Measurements from ENCODE around the gene WDR82. TPM values are rescaled to one million over a fixed set of nuclear protein-coding genes. Genes with fewer than 3 reads are reported as not detected.

WDR82 gene
- total and polyA plus RNA-seq, 10 of the 15 experiments (the other 5 are each of a cell fraction or from before 2014, with no cell fraction given), result 10.1 to 82.4 (median 48.7) TPM

- TF ChIP-seq FOXM1 (IDR thresholded peaks at IDR 0.05; ENCODE audit: low read depth, low read length), result peak; percentile 43; the same call in 1 of the 2 replicates
- peak; percentile 51 to 57; a peak in 3 of 4 replicates for TF ChIP-seq BHLHE40 (IDR thresholded peaks at IDR 0.05; ENCODE audit: borderline replicate concordance in 1 of 2, low read depth in 2 of 2, low read length in 1 of 2)
- TF ChIP-seq SUPT20H (IDR thresholded peaks at IDR 0.05; ENCODE audit: borderline replicate concordance, control insufficient read depth, low read depth, low read length), result no peak
- 0 out of 2 replicates have a peak, but pooled peaks have one; percentile 41 for TF ChIP-seq MAX (IDR thresholded peaks at IDR 0.05; ENCODE audit: low read depth, low read length)
- TF ChIP-seq NFYB (IDR thresholded peaks at IDR 0.05; ENCODE audit: insufficient read depth, low read depth, low read length), result no peak
- 0 out of 2 replicates have a peak, but pooled peaks have one; percentile 80 for TF ChIP-seq CBFB (IDR thresholded peaks at IDR 0.05; ENCODE audit: low read depth)
- TF ChIP-seq ZBED1 (IDR thresholded peaks at IDR 0.05; ENCODE audit: borderline replicate concordance), result peak; percentile 81; the same call in 1 of the 2 replicates
- TF ChIP-seq PRDM15 (CRISPR knock-in tag; IDR thresholded peaks at IDR 0.05), result no peak
- TF ChIP-seq RELB (IDR thresholded peaks at IDR 0.05; ENCODE audit: low read depth), result peak; percentile 63; the same call in 1 of the 2 replicates
- peak; percentile 79; the same call in 1 of the 2 replicates for TF ChIP-seq ATF2 (IDR thresholded peaks at IDR 0.05; ENCODE audit: low read length)
- TF ChIP-seq IRF4 (IDR thresholded peaks at IDR 0.05; ENCODE audit: low read depth, low read length), result peak; percentile 71
- TF ChIP-seq ZNF274 (IDR thresholded peaks at IDR 0.05; ENCODE audit: insufficient read depth, insufficient read length), result no peak
- TF ChIP-seq SMAD1 (IDR thresholded peaks at IDR 0.05; ENCODE audit: low read depth, partially characterized antibody), result no peak
- no peak for TF ChIP-seq E4F1 (IDR thresholded peaks at IDR 0.05; ENCODE audit: borderline replicate concordance, partially characterized antibody)
- TF ChIP-seq NR2F1 (conservative IDR thresholded peaks at IDR 0.05), result no peak
- 0 out of 2 replicates have a peak, but pooled peaks have one; percentile 49 for TF ChIP-seq MXI1 (IDR thresholded peaks at IDR 0.05; ENCODE audit: low read depth, low read length)
- peak; percentile 64 for TF ChIP-seq CREB1 (IDR thresholded peaks at IDR 0.05; ENCODE audit: low read depth)
- TF ChIP-seq ZSCAN29 (IDR thresholded peaks at IDR 0.05), result no peak
Measured at GRCh38 chr3:52253314-52254304, 24.8 kb downstream of the WDR82 start (continued).
